ENCODE data around the gene AGRN.

AGRN gene

GRCh38 chr1:1079408-1080121 lies 59.6 kb downstream of the AGRN start:
- peak; percentile 80 for DNase-seq (ENCODE audit: low spot score)
- TF ChIP-seq, protein P1, sequence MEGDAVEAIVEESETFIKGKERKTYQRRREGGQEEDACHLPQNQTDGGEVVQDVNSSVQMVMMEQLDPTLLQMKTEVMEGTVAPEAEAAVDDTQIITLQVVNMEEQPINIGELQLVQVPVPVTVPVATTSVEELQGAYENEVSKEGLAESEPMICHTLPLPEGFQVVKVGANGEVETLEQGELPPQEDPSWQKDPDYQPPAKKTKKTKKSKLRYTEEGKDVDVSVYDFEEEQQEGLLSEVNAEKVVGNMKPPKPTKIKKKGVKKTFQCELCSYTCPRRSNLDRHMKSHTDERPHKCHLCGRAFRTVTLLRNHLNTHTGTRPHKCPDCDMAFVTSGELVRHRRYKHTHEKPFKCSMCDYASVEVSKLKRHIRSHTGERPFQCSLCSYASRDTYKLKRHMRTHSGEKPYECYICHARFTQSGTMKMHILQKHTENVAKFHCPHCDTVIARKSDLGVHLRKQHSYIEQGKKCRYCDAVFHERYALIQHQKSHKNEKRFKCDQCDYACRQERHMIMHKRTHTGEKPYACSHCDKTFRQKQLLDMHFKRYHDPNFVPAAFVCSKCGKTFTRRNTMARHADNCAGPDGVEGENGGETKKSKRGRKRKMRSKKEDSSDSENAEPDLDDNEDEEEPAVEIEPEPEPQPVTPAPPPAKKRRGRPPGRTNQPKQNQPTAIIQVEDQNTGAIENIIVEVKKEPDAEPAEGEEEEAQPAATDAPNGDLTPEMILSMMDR (IDR thresholded peaks at IDR 0.05; ENCODE audit: borderline replicate concordance, control extremely low read depth, extremely low read depth, insufficient read depth, missing control alignments) = no peak
- in situ Hi-C loops (cut with MboI; ENCODE audit: low sequenced_read_pairs, unreplicated experiment) = no loop called here

DNA sequence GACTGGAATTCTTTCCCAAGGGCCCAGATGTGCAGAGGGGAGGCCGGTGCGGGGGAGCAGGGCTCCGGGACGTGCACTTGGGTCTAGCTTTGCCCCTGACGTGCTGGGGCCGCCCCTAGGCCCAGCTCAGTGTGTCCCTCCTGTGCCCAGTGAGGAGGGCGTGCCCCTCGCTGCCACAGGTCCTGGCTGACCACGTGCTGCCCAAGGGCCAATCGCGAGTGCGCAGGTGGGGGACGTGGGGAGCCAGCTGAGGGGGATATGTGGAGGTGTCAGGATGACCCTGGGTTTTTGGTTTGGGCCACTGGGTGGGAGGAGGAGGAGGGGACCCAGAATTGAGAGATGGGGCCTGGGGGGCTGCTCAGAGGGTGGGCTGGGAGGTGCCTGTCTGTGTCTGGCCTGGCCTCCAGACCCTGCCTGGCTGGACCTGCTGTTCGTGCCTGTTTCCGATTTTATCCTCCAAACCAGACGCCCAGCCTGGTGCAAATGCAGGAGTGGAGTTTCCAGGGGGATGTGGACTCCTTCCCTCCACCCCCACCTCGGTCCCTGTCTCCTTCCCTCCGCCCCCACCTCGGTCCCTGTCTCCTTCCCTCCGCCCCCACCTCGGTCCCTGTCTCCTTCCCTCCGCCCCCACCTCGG lies 60.3 kb downstream of the AGRN start:
- in situ Hi-C loops (cut with MboI; ENCODE audit: low sequenced_read_pairs, unreplicated experiment) = no loop called here
- TF ChIP-seq, protein P1 (IDR thresholded peaks at IDR 0.05; ENCODE audit: borderline replicate concordance, control extremely low read depth, extremely low read depth, insufficient read depth, missing control alignments) = no peak
- peak; percentile 81 for DNase-seq (ENCODE audit: low spot score)

DNA sequence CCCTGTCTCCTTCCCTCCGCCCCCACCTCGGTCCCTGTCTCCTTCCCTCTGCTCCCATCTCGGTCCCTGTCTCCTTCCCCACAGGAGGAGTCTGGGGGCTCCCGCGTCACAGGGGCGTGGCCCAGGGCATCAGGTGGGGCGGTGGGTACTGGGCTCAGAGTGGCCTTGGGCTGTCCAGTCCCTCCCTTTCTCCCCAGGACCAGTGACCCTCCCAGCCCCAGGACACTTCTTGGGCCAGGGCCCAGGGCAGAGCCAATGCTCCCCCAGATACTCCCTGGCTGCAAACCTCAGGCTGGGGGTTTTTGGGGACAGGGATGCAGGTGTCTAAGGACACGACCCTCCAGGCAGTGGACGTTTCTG lies 61.0 kb downstream of the AGRN start:
- in situ Hi-C loops (cut with MboI; ENCODE audit: low sequenced_read_pairs, unreplicated experiment) = no loop called here
- no peak for DNase-seq (ENCODE audit: low spot score)
- TF ChIP-seq, protein P1 (IDR thresholded peaks at IDR 0.05; ENCODE audit: borderline replicate concordance, control extremely low read depth, extremely low read depth, insufficient read depth, missing control alignments) = no peak

GRCh38 chr1:1081311-1082238 lies 61.7 kb downstream of the AGRN start:
- TF ChIP-seq, protein P1 (IDR thresholded peaks at IDR 0.05; ENCODE audit: borderline replicate concordance, control extremely low read depth, extremely low read depth, insufficient read depth, missing control alignments) = no peak
- in situ Hi-C loops (cut with MboI; ENCODE audit: low sequenced_read_pairs, unreplicated experiment) = no loop called here
- DNase-seq (ENCODE audit: low spot score) = no peak

- in situ Hi-C loops (cut with MboI; ENCODE audit: low sequenced_read_pairs, unreplicated experiment) = no loop called here
- TF ChIP-seq, protein P1 (IDR thresholded peaks at IDR 0.05; ENCODE audit: borderline replicate concordance, control extremely low read depth, extremely low read depth, insufficient read depth, missing control alignments) = no peak
- no peak for DNase-seq (ENCODE audit: low spot score)
Measured at GRCh38 chr1:1082239-1082775, 62.4 kb downstream of the AGRN start.

GRCh38 chr1:1082776-1083415 lies 63.0 kb downstream of the AGRN start:
- no peak for DNase-seq (ENCODE audit: low spot score)
- in situ Hi-C loops (cut with MboI; ENCODE audit: low sequenced_read_pairs, unreplicated experiment) = no loop called here
- TF ChIP-seq, protein P1 (IDR thresholded peaks at IDR 0.05; ENCODE audit: borderline replicate concordance, control extremely low read depth, extremely low read depth, insufficient read depth, missing control alignments) = no peak

Measured in GM13976 (cell line).